ENCODE results near the gene ENAM. TPM values are rescaled to one million over a fixed set of nuclear protein-coding genes. Genes with fewer than 3 reads are reported as not detected.
"Not testable (repeated sequence)": the region's sequence is repeated elsewhere in the genome, so short reads cannot be mapped to it uniquely, and the experiment has no call there.

The ENAM gene
- total RNA-seq, 1 donor from 2014 or later: under 0.01 TPM

DNA sequence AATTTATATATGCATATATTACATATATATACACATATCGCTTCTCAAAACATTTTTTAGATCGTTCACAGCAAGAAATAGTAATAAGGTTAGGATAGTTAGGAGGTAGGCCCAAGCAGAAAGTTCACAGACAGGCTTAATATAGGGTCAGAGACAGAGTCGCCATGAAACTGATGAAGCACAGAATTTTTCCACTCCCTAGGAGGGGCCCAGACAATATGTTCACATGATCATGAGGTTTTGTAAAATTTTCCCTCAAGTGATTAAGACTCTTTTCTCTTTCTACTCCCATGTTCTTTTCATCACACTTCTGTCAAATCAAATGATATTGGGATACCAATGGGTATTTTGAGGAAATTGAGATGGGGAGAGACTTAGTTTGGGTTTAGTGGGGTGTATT lies 5.2 kb upstream of the ENAM start:
- FAIRE-seq: no peak

DNA sequence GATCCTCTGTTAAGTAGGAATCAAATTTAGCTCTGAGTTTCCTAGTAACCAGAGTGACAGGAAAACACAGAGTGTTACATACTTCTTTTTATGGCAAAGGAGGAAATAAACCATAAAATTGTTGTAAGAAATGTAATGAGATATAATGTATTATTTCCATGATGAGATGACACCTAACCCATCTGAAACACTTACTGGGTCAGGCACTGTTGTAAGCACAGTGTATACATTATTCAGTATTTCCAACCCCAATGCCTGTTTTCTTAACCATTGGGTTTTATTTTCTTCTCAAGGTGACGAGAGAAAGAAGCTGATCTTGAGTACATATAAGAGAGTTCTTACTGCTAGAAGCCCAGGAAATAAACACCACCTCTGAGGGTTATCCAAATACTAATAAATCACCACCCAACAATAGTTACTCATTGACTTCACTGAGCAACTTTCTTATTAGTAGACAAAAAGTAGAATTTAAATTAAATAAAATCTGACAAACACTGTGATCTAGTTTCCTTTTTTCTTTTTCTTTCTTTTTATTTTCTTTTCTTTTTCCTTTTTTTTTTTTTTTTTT lies 4.2 kb upstream of the ENAM start:
- FAIRE-seq: no peak

More for the DNA sequence above, 5.2 kb upstream of the ENAM start:
- DNase-seq (ENCODE audit: low spot score in 2 of 2): no peak

DNA sequence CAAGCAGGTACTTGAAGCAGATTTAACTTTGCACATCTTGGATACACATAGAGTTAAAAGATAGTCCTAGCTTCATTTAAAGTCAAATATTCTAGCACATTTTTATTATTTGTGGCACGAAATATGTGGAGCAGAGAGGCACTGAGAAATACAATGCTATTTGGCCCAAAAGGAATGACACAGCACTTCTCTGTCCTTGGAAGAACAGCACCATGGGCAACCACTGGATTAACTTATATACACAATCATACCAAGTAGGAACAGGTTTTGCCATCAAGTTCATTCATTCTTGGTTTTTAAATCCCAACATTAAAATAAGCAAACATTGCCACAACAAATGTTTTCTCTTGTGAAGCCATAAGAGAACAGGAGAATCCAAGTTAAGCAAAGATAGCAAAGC lies 924 bp upstream of the ENAM start:
- FAIRE-seq (no peak), DNase-seq (ENCODE audit: low spot score in 2 of 2) (no peak)

More for the DNA sequence above, 4.2 kb upstream of the ENAM start:
- no peak for DNase-seq (ENCODE audit: low spot score in 2 of 2)

DNA sequence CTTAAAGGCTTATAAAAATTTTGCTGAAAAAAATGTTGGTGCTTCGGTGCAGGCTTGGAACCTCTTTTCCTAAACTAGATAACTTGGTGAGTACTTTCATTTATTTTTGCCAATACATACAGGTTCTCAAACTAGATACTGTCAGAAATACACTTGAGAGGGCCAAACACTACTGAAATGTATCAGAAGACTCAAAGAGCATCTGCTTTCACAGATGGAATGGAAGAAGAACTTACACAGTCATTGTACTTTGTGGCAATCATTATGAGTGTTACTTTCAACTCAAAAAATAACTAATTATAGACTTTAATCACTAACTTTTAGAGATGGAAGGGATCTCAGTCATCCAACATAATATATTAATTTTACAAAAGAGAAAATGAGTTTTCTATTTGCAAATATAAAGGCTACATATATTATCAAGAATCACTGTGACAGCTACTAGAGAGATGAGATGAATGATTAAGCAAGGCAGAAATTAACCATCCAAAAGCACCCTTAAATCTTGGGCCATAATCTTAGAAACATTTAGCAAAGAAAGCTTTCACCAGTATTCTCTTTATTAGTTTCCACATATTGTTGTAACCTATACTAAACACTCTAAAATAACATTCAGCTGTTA lies 1.0 kb downstream of the ENAM start:
- DNase-seq (ENCODE audit: low spot score in 2 of 2) (no peak), FAIRE-seq (no peak)

DNA sequence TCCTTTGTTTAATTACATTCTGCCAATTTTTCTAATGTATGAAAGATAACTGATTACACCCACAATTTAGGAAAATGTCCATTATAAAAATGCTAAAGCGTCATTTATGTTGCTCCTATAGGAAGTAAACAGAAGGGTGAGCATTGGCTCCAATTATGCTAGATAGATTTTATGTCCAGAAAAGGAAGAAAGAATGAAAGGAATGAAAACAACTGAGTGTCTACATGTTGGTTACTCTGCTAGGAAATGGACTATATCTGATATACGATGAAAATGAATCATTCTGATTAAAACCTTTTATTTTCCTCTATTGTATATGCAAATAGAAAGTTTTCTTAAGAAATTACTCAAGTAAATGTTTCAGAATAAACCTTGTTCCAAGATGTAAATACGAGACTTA lies 1.6 kb downstream of the ENAM start:
- no peak for FAIRE-seq

DNA sequence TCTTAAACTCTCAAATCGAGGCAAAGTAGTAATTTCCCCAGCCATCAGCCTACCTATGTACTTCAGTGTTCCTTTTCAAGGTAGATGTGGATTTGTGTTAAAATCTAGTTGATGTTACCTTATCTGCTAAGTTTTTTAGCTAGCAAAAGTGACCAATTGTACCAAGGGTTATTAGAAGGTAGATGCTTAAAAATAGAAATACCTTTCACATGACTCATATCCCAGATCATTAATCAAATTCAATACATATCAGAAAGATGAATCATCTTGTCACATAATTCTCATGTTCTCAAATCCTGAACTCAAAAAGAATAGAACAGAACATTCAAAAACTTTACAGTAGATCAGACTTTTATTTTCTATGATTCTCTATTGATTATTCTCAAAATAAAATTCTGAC lies 3.5 kb downstream of the ENAM start:
- FAIRE-seq: no peak
- DNase-seq (ENCODE audit: low spot score in 2 of 2): no peak

More for the DNA sequence above, 1.6 kb downstream of the ENAM start:
- no peak for DNase-seq (ENCODE audit: low spot score in 2 of 2)

DNA sequence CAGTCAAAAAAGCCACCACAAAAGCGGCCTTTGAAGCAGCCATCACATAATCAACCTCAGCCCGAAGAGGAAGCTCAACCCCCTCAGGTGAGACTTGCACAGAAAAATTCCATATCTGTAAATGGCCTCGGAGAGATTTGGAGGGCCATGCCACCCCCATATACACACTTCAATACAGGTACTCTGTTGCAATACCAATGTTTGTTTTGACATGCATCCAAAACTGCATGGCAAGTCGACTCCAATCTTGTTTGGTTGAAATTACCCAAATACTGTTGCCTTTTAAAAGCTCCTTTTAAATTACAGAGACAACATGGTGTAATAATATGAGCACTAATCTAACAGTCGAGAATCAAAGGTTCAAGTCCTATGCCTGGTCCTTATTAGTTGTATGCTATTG lies 5.9 kb downstream of the ENAM start:
- FAIRE-seq: no peak

DNA sequence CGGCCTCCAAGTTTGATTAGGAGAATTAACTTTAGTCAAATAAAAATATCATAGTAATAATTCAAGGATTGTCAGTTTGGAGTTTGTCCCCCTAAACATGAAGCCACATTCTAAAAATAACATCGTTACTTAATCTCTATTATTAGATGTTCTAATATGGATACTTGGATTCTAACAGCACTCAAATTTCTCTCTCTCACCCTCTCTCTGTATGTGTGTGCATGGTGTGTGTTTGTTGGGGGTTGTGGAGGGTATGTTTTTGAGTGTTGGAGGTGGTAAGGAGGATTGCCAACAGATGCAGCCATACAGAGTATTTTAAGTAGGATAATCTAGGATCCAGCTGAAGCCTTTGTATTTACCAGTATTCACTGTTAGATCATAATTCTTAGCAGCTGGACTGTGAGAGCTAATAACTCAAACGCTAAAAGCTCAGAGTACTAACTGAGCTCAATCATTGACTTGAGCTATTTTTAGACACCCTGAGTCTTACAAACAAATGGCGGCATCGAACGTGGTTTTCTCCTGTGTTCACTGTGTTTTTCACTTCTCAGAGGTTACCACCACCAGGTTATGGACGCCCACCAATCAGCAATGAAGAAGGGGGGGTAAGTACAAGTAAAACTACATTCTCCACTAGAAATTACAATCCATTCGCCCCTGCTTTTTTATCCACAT lies 8.8 kb downstream of the ENAM start:
- FAIRE-seq (no peak), DNase-seq (ENCODE audit: low spot score in 2 of 2) (no peak)

More for the DNA sequence above, 5.9 kb downstream of the ENAM start:
- DNase-seq (ENCODE audit: low spot score in 2 of 2): no peak

DNA sequence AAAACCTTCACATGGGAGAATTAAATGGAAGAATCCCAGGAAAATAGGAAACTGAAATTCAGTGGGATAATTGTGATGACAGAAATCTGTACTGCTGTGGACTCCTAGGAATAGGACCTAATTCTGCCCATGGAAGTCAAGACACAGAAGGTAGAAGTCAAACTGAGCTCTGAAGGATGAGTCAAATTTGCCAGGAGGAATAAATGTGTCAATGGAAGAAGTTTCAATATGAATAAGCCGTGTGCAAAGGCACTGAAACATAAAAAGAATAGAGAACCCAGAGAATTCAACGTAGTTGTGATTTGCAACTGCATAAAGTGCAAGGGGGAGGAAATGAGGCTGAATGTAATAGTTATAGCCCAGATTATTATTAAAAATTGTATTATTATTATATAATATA lies 11.6 kb downstream of the ENAM start:
- FAIRE-seq: no peak
- no peak for DNase-seq (ENCODE audit: low spot score in 2 of 2)

DNA sequence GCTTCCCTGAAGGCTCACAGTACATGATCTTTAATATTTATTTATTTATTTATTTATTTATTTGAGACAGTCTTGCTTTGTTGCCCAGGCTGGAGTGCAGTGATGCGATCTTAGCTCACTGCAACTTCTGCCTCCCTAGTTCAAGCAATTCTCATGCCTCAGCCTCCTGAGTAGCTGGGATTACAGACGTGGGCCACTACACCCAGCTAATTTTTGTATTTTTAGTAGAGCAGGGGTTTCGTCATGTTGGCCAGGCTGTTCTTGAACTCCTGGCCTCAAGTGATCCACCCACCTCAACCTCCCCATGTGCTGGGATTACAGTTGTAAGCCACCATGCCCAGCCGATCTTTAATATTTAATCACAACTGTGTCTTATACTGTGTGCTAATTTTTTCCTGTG lies 22.2 kb downstream of the ENAM start:
- FAIRE-seq: not testable (repeated sequence)

DNA sequence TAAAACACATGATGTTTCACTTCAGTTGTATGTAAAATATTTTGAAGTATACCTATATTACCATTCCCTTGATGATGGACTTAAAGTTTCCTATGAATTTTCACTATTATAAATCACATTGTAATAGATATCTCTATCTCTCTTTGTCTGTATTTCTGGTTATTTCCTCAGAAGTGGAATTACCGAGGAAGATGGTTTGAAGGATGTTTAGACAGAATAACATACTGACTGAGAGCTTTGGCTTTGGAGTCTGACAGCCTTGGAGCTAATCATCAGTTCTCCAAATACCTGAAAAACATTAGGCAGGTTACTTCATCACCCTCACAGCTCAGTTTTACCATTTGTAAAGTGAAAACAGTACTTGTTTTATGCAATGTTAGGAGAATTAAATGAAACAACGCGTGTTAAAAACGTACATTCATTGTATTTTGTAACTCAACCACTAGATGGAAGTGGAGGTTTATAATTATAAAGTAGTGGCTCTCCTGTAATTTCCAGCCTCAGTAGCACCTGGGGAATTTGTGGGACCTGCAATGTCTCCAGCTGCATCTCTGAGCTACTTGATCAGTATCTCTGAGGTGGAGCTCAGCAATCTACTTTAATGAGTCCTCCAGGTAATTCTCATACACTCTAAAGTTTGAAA lies 23.4 kb downstream of the ENAM start:
- DNase-seq (ENCODE audit: low spot score in 2 of 2) (peak in 1 of 2 donors; percentile 33), FAIRE-seq (no peak)

More for the DNA sequence above, 22.2 kb downstream of the ENAM start:
- DNase-seq (ENCODE audit: low spot score in 2 of 2): not testable (repeated sequence)

DNA sequence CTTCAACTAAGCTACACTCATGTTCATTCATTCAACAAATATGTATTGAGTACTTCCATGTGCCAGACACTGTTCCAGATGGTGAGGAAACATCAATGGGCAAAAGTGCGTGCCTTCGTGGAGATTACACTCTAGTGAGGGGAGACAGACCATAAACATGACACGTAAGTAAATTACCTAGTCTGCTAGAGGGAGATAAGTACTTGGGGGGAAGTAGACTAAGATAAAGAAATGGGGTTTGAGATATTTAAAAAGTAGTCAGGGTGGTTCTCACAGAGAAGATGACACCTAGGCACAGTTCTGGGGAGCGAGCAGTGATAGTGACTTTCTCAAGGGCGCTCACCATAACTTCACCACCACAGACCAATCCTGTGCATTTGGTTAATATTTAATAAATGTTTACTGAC lies 26.1 kb downstream of the ENAM start:
- FAIRE-seq: no peak

DNA sequence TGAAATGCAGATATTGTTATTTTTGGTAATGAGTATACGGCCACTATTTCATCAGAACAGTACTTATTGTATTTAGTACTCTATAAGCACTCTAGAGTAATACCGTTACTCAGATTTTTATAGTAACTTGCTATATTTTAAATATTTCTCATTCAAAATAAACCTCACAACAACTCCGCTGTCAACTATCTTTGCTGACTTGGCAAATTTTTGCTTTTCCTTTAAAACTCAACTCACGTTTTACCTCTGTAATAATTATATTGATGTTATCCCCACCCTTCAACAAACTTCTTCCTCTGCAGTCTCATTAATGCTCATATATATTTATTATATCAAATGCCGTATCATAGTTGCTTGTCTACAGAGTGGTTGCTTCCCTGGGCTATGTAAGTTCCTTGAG lies 28.8 kb downstream of the ENAM start:
- DNase-seq (ENCODE audit: low spot score in 2 of 2): no peak
- no peak for FAIRE-seq

More for the DNA sequence above, 26.1 kb downstream of the ENAM start:
- no peak for DNase-seq (ENCODE audit: low spot score in 2 of 2)

DNA sequence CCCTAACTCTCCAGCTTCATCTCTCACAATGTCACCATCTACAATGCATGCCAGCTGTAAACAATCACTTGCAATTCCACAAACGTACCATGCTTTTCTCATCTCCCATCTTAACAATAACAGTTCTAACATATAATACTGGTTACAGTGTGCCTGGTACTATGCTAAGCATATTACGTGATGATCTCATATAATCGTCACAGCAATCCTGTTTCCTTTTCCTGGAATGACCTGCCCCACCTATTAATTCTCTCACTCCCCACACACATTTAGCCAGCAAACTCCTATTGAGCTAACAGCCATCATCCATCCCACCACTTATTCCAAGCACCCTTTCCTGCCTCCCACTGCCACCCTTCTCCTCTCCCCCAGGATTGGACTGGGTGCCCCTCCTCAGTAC lies 29.9 kb downstream of the ENAM start:
- FAIRE-seq (no peak), DNase-seq (ENCODE audit: low spot score in 2 of 2) (no peak)

DNA sequence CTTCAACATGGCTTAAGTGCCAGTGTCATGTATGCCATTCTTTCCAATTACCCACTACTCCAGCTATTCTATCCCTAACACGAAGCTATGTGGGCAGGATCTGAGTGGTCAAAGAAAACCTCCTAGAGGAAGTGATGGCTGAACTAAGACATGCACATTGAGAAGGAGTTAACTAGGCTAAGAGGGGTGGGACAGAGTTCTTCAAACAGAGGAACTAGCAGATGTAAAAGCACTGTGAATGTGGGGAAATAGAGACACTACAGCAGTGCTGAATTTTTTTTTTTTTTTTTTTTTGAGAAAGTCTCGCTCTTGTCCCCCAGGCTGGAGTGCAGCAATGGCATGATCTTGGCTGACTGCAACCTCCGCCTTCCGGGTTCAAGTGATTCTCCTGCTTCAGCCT lies 31.6 kb downstream of the ENAM start:
- DNase-seq (ENCODE audit: low spot score in 2 of 2): no peak
- FAIRE-seq: no peak

DNA sequence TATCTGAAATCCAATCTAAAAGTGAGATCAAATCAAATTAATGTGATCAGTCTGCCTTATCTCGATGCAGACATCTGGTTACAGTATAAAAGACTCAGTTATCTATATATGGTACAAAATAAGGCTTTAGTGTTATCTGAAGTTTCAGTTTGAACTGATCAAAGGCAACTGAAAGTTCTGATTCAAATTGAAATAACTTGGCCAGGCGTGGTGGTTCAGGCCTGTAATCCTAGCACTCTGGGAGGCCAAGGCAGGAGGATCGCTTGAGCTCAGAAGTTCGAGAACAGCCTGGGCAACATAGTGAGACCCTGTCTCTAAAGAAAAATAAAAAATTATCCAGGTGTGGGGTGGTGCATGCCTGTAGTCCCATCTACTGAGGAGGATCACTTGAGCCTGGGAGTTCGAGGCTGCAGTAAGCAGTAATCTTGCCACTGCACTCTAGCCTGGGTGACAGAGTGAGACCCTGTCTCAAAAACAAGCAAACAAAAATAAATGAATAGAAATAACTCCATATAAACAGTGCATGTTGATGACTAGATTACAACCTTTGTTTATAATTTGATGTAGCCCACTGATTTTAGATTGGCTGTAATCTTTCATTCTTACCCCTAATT lies 32.9 kb downstream of the ENAM start:
- FAIRE-seq: not testable (repeated sequence)

DNA sequence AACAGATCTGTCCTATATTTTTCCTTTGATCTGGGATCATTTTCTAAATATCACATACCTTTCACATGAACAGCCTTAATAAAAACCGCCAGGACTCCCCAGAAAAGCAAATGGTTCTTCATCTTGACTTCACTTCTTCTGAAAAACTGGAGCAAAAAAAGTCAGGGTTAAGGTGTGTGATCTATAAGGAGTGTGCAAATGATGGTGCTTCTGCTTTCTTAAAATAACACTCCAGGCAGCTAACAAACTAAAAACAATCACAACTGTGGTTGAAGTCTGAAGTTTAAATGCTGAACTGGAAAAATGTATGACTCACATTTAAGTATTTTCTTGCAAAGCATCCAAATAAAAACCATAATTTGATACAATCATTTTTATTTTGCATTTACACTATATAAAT lies 37.8 kb downstream of the ENAM start, which contains the start of gene JCHAIN:
Gene JCHAIN (minus strand): TSS at position 140 of the 400 bp plus-strand sequence. CDS start 18 bp downstream, at position 122.
- no peak for FAIRE-seq
- DNase-seq (ENCODE audit: low spot score in 2 of 2): no peak

More for the DNA sequence above, 32.9 kb downstream of the ENAM start:
- not testable (repeated sequence) for DNase-seq (ENCODE audit: low spot score in 2 of 2)

DNA sequence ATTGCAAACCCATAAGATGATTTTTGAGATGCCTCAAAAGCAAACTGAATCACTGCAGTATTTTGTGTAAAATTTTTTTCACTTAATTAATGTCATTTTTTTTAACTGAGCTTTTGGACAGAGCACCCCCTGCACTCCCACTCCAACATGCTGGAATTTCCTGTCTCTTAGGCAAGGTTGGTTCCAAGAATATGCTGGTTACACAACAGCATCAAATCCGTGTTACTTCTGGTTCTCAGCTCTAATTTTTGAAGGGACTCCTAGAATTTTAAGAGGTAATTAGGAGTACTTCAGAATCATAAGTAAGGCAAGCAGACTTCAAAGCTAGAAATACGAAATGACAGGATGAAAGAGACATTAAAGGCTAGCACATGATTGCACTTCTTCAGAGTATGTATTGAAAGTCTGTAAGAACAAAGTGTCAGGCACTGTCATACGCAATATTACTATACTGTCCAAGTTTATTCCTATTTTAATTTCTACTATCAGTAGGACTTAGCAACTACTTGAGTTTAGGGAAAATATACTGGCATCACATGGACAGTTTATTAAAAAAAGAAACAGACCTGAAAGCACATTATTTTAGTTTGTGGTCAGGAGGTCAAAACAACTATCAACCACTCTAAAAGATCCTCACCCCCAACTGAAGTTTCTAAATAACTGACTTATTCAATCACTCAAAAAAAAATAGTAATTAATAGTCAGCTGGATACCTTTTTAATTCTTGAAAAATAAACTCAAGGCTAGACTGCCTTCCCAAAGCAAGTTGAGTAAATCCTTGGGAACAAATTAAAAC lies 39.4 kb downstream of the ENAM start:
- no peak for FAIRE-seq
- DNase-seq (ENCODE audit: low spot score in 2 of 2): no peak

DNA sequence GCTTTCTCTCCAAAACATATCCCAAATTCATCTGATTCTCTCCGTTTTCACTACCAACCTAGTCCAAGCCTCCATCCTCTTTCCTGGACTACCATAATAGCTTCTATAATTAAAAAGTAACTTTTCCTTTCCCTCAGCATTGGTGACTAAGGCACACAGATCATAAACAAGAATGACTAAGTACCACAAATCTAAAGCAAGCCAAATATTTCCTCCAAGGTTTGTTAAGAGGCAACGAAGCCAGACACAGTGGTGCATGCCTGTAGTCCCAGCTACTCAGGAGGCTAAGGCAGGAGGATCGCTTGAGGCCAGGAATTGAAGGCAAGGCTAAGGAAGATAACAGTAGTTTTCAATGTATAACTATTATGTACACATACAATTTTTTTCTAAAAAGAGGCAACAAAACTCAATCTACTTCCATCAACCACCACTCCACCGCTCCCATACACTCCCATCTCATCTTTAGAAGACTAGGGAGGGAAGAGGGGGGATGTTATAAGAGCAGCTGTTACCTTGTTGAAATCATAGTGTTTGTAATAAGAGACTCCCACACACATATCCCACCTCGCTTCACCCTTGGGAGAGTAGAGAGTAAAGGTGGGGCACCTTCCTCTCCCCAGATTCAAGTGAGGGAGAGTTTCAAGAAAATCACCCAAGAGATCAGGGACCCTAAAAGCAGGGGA lies 41.9 kb downstream of the ENAM start:
- no peak for FAIRE-seq
- no peak for DNase-seq (ENCODE audit: low spot score in 2 of 2)

Measured in frontal cortex (tissue), 4 donors.